Right lobe of liver (tissue), 6 donors: ENCODE measurements around the gene COPZ1. TPM values are rescaled to one million over a fixed set of nuclear protein-coding genes. Genes with fewer than 3 reads are reported as not detected.

Experiments
- ATAC-seq, 4 donors: fragments of 200-7000 bp; cut with Tn5 transposase; one replicate each; pipeline ENCODE4 v1.9.1; 2020; ENCODE audit warnings: mild to moderate bottlenecking in 4 of 4, moderate library complexity in 4 of 4
- DNase-seq, 3 donors: peaks; one replicate each; pipeline ENCODE4 v3.0.0-alpha.2; 2020
- H3K27ac ChIP-seq, 3 donors: fragments of 200-600 bp; one replicate each; pipeline ENCODE4 v1.8.0; 2022
- H3K27me3 ChIP-seq, 2 donors: fragments of 200-600 bp; one replicate each; pipeline ENCODE4 v1.8.0; 2022
- H3K36me3 ChIP-seq, 4 donors: fragments of 200-600 bp; sonication (generic) in 1 of 4; one replicate each; pipeline versions ENCODE4 v1.5.1 to v1.8.0; 2017 to 2022; ENCODE audit warnings: control low read depth in 1 of 4
- H3K4me1 ChIP-seq, 4 donors: fragments of 200-600 bp; sonication (generic) in 1 of 4; one replicate each; pipeline versions ENCODE4 v1.5.1 to v1.8.0; 2017 to 2022; ENCODE audit warnings: control low read depth in 1 of 4
- H3K4me3 ChIP-seq, 3 donors: fragments of 200-600 bp; one replicate each; pipeline ENCODE4 v1.8.0; 2022
- H3K9me3 ChIP-seq, 4 donors: fragments of 200-600 bp; sonication (generic) in 1 of 4; one replicate each; pipeline versions ENCODE4 v1.5.1 to v1.8.0; 2017 to 2022; ENCODE audit warnings: control low read depth in 1 of 4
- CTCF ChIP-seq, 4 donors: fragments of 200-600 bp in 3 of 4; fragments of 450-650 bp in 1 of 4; IDR thresholded peaks; one replicate each; pipeline versions ENCODE4 v1.5.1 to v1.8.0; 2016 to 2022; ENCODE audit warnings: antibody characterized with exemption in 4 of 4, mild to moderate bottlenecking in 2 of 4
- POLR2A ChIP-seq: fragments of 450-650 bp; IDR thresholded peaks from one replicate; pipeline ENCODE4 v1.6.1; 2017; ENCODE audit warnings: antibody characterized with exemption, mild to moderate bottlenecking
- WGBS: methylation state at CpG from one replicate; pipeline ENCODE4 v1.1.6; 2018; ENCODE audit warnings: low coverage, low lambda C conversion rate; ENCODE audit not compliant: insufficient coverage; ENCODE audit errors: missing lambda C conversion rate; 5-methylcytosine and 5-hydroxymethylcytosine counted together
- intact Hi-C, 2 donors: fragments of 100-400 bp; cut with DNase I; formaldehyde crosslinking; loops; one replicate each; pipeline versions ENCODE4 v1.11.2 to v1.14.1; 2022
- total RNA-seq, 6 experiments: library from RNA; depleted of rRNA in 2 of 6; stranded (reverse); fragments of >200 nt in 2 of 6; fragmentation: NEBNext Ultra II Directional in 3 of 6; extraction: Animal tissue kit (Norgen Biotek cat#: 25700) in 3 of 6; gene quantifications; one replicate each; pipeline versions ENCODE4 v1.1.0 to v1.2.4, GENCODE V29; 2016 to 2023
- donor health status: DM: no; HTN: yes; CAD: no.
- donor health status: DM: no; HTN: no; CAD: no.
- donor health status: DM: no; HTN: no; CAD: no.
- donor health status: DM: no; HTN: yes; CAD: no.
- donor health status: DM: no; HTN: yes; CAD: no.

Gene COPZ1
- total RNA-seq, 6 experiments from 2014 or later, result 67.3 to 89.2 (median 74.9) TPM

GRCh38 chr12:54394986-54395385 is 70.1 kb downstream of the COPZ1 start:
- intact Hi-C loops, result loop anchor here (5.0 kb wide), 1 partner anchor 47 kb away; no protein-coding TSS in a partner anchor
- no peaks in the 10 kb centered on the region for H3K4me1 ChIP-seq
- 50% methylated on average over 1 of the region's 1 CpG for WGBS
- TF ChIP-seq CTCF (IDR thresholded peaks at IDR 0.05), result no peak
- no peaks in the 10 kb centered on the region for H3K9me3 ChIP-seq
- no peaks in the 10 kb centered on the region for H3K27me3 ChIP-seq
- DNase-seq (no peak), ATAC-seq (no peak)
- H3K36me3 ChIP-seq, result peaks cover 20 to 54% (median 39%) of the 10 kb centered on the region in 4 donors
- H3K4me3 ChIP-seq, result no peak overlapping the region
- no peak overlapping the region for H3K27ac ChIP-seq

- no peak overlapping the region for H3K27ac ChIP-seq
- H3K36me3 ChIP-seq, result peaks cover 20 to 60% (median 42%) of the 10 kb centered on the region in 4 donors
- H3K9me3 ChIP-seq, result no peaks in the 10 kb centered on the region
- no peaks in the 10 kb centered on the region for H3K27me3 ChIP-seq
- DNase-seq (no peak), ATAC-seq (no peak)
- H3K4me3 ChIP-seq, result no peak overlapping the region
- no peaks in the 10 kb centered on the region for H3K4me1 ChIP-seq
- no peak for TF ChIP-seq CTCF (IDR thresholded peaks at IDR 0.05)
- no peak for TF ChIP-seq POLR2A
- intact Hi-C loops, result loop anchor here in 1 of 2 donors (5.0 kb wide), 1 partner anchor 47 kb away; no protein-coding TSS in a partner anchor
Measured at GRCh38 chr12:54395545-54395944, 70.6 kb downstream of the COPZ1 start.

GRCh38 chr12:54397157-54397556 is 72.2 kb downstream of the COPZ1 start:
- 80% methylated on average over 1 of the region's 1 CpG for WGBS
- Histone ChIP-seq H3K36me3 (peaks cover 24 to 76% (median 49%) of the 10 kb centered on the region in 4 donors), H3K4me3 (no peak overlapping the region), H3K27me3 (no peaks in the 10 kb centered on the region), H3K4me1 (no peaks in the 10 kb centered on the region), H3K27ac (no peak overlapping the region), H3K9me3 (no peaks in the 10 kb centered on the region)
- ATAC-seq (no peak), DNase-seq (no peak)
- intact Hi-C loops, result loop anchor here in 1 of 2 donors (5.0 kb wide), 1 partner anchor 45 kb away; no protein-coding TSS in a partner anchor
- TF ChIP-seq POLR2A (no peak), CTCF (IDR thresholded peaks at IDR 0.05) (no peak)

GRCh38 chr12:54398218-54398617 is 73.3 kb downstream of the COPZ1 start:
- Histone ChIP-seq H3K27me3 (no peaks in the 10 kb centered on the region), H3K4me1 (no peaks in the 10 kb centered on the region), H3K9me3 (no peaks in the 10 kb centered on the region), H3K36me3 (peaks cover 26 to 86% (median 56%) of the 10 kb centered on the region in 4 donors), H3K4me3 (no peak overlapping the region), H3K27ac (no peak overlapping the region)
- ATAC-seq (no peak), DNase-seq (no peak)
- 83% methylated on average over 1 of the region's 2 CpGs for WGBS
- intact Hi-C loops, result loop anchor here in 1 of 2 donors (5.0 kb wide), 1 partner anchor 44 kb away; no protein-coding TSS in a partner anchor
- TF ChIP-seq POLR2A (no peak), CTCF (IDR thresholded peaks at IDR 0.05) (no peak)
